ENCODE data around the gene RC3H1. TPM values are rescaled to one million over a fixed set of nuclear protein-coding genes. Genes with fewer than 3 reads are reported as not detected.

RC3H1 gene
- total and polyA plus RNA-seq, 2 of the 8 experiments (the other 6 are each of a cell fraction or from before 2014, with no cell fraction given), result 7.4 to 32.2 TPM

- Histone ChIP-seq H2BK20ac (ENCODE audit: low read length) (no peak overlapping the region), H4K20me1 (replicated peaks in 1 of 2; ENCODE audit: control insufficient read depth in 1 of 2, insufficient read depth in 2 of 2, low read length in 2 of 2) (peaks cover 0 to 2% of the 10 kb centered on the region in 2 experiments), H4K91ac (replicated peaks; ENCODE audit: insufficient read length, low read length) (no peak overlapping the region), H2AK5ac (ENCODE audit: low read depth, low read length) (no peak overlapping the region), H3K79me2 (ENCODE audit: control insufficient read depth in 1 of 2, insufficient read depth in 2 of 2, low read length in 2 of 2) (peaks cover 0 to 37% of the 10 kb centered on the region in 2 experiments; a peak in 3 of 4 replicates), H3K9ac (replicated peaks in 1 of 4; ENCODE audit: extremely low read depth in 1 of 4, low read depth in 3 of 4, low read length in 3 of 4) (no peak overlapping the region), H4K5ac (ENCODE audit: insufficient read length, low read depth, low read length) (no peak overlapping the region), H2AFZ (ENCODE audit: low read length) (no peak overlapping the region), H3K14ac (ENCODE audit: insufficient read length) (no peak overlapping the region), H3K56ac (replicated peaks; ENCODE audit: insufficient read length, low read depth, low read length) (no peak overlapping the region), H3K36me3 (ENCODE audit: control insufficient read depth in 2 of 4, insufficient read depth in 4 of 4, low read length in 3 of 4) (peaks cover 2 to 20% (median 15%) of the 10 kb centered on the region in 4 experiments; a peak in 7 of 8 replicates), H3K27ac (ENCODE audit: low read depth, low read length) (no peak overlapping the region), H2BK5ac (ENCODE audit: low read depth, low read length) (no peak overlapping the region), H2BK120ac (replicated peaks; ENCODE audit: low read depth, low read length) (no peak overlapping the region), H2BK12ac (ENCODE audit: low read depth, low read length) (no peak overlapping the region), H3K4me3 (ENCODE audit: extremely low read depth in 1 of 4, insufficient read depth in 2 of 4, low read depth in 3 of 4, low read length in 4 of 4) (no peak overlapping the region), H3K9me3 (ENCODE audit: insufficient read depth in 2 of 2, low read depth in 1 of 2, low read length in 1 of 2) (no peaks in the 10 kb centered on the region), H3K4ac (replicated peaks; ENCODE audit: insufficient read length, low read depth, low read length) (no peak overlapping the region), H3K27me3 (replicated peaks in 1 of 4; ENCODE audit: control insufficient read depth in 3 of 4, extremely low read depth in 1 of 4, insufficient read depth in 3 of 4, low read length in 3 of 4) (no peaks in the 10 kb centered on the region), H3K18ac (ENCODE audit: extremely low read depth, low read length) (no peak overlapping the region), H3K4me2 (ENCODE audit: insufficient read depth in 1 of 2, low read depth in 2 of 2, low read length in 2 of 2) (no peak overlapping the region), H4K8ac (ENCODE audit: extremely low read depth, insufficient read depth, low read length) (no peak overlapping the region), H3K23me2 (ENCODE audit: low read depth, low read length) (no peaks in the 10 kb centered on the region; the same call in 1 of the 2 replicates), H2BK15ac (ENCODE audit: low read length) (no peak overlapping the region), H3K23ac (ENCODE audit: insufficient read length) (no peak overlapping the region), H3K79me1 (ENCODE audit: low read depth, low read length) (peaks cover 8% of the 10 kb centered on the region; the same call in 1 of the 2 replicates), H3K4me1 (replicated peaks in 1 of 4; ENCODE audit: control insufficient read depth in 3 of 4, insufficient read depth in 4 of 4, low read length in 3 of 4) (no peaks in the 10 kb centered on the region)
- FAIRE-seq (no peak), DNase-seq (ENCODE audit: low read depth in 1 of 2, low spot score in 2 of 2) (no peak)
- ChIA-PET CTCF (ENCODE audit: partially characterized antibody) (interaction anchor here (0.6 kb wide), 1 partner anchor 420 kb away, joined by 4 read pairs; no protein-coding TSS in a partner anchor), POLR2A (ENCODE audit: partially characterized antibody) (interaction anchor here (0.7 kb wide), 1 partner anchor 787 kb away, joined by 3 read pairs; no protein-coding TSS in a partner anchor)
- TF ChIP-seq CREB1 (IDR thresholded peaks at IDR 0.05) (no peak), BCL11A (IDR thresholded peaks at IDR 0.05; ENCODE audit: low read depth in 2 of 2, low read length in 2 of 2) (no peak), KDM1A (IDR thresholded peaks at IDR 0.05; ENCODE audit: borderline replicate concordance, low read length) (no peak), MAFK (IDR thresholded peaks at IDR 0.05; ENCODE audit: low read depth, low read length) (no peak), EP300 (IDR thresholded peaks at IDR 0.05; ENCODE audit: borderline replicate concordance in 1 of 2, low read depth in 2 of 2, low read length in 2 of 2) (no peak), HDAC6 (IDR thresholded peaks at IDR 0.05; ENCODE audit: low read depth, low read length) (no peak), RAD21 (IDR thresholded peaks at IDR 0.05 in 1 of 2, conservative IDR thresholded peaks at IDR 0.05 in 1 of 2; ENCODE audit: low read depth in 2 of 2, low read length in 2 of 2) (no peak), SUZ12 (IDR thresholded peaks at IDR 0.05; ENCODE audit: low read length) (no peak), PHF8 (conservative IDR thresholded peaks at IDR 0.05; ENCODE audit: low read depth, low read length) (no peak), EZH2 (IDR thresholded peaks at IDR 0.05; ENCODE audit: low read depth, low read length, severe bottlenecking) (no peak), MAX (IDR thresholded peaks at IDR 0.05) (no peak), SIRT6 (IDR thresholded peaks at IDR 0.05; ENCODE audit: low read length) (no peak), CBX8 (IDR thresholded peaks at IDR 0.05; ENCODE audit: borderline replicate concordance, low read depth, low read length) (no peak), CBX5 (IDR thresholded peaks at IDR 0.05; ENCODE audit: low read depth, low read length) (no peak), TEAD4 (IDR thresholded peaks at IDR 0.05; ENCODE audit: low read depth, low read length) (no peak)
Observed at GRCh38 chr1:173995475-173995874, 26.7 kb downstream of the RC3H1 start.

Data from H1 (cell line).